Embryonic facial prominence (tissue), 1 donor: ENCODE data around the gene AKNAD1.
A peak's percentile ranks its signal among the peaks of the same experiment; 100 is the strongest.
"Not testable (repeated sequence)": the region's sequence is repeated elsewhere in the genome, so short reads cannot be mapped to it uniquely, and the experiment has no call there.

Experiments
- DNase-seq: peaks from one replicate; pipeline ENCODE4 v3.0.0-alpha.2; 2016; ENCODE audit errors: extremely low spot score

Gene AKNAD1

DNA sequence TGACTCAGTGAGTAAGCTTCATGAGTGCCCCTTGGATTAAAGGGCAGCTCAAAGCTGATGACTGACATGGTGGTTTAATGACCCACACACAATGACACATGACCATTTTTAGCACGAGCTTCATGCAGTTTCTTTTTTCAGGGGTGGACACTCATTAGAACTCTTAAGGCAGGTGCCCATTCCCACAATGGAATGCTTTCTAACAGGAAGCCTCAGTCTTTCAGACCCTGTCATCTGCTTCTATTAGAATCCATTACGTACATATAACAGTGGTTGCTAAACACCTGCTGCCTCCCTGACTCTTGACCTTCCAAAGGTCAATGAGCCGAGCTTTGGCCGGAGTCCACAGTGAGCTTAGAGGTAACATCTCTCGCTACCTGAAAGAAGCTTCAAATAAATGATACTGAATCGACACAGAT, 27.4 kb downstream of the AKNAD1 start:
- DNase-seq: no peak

DNA sequence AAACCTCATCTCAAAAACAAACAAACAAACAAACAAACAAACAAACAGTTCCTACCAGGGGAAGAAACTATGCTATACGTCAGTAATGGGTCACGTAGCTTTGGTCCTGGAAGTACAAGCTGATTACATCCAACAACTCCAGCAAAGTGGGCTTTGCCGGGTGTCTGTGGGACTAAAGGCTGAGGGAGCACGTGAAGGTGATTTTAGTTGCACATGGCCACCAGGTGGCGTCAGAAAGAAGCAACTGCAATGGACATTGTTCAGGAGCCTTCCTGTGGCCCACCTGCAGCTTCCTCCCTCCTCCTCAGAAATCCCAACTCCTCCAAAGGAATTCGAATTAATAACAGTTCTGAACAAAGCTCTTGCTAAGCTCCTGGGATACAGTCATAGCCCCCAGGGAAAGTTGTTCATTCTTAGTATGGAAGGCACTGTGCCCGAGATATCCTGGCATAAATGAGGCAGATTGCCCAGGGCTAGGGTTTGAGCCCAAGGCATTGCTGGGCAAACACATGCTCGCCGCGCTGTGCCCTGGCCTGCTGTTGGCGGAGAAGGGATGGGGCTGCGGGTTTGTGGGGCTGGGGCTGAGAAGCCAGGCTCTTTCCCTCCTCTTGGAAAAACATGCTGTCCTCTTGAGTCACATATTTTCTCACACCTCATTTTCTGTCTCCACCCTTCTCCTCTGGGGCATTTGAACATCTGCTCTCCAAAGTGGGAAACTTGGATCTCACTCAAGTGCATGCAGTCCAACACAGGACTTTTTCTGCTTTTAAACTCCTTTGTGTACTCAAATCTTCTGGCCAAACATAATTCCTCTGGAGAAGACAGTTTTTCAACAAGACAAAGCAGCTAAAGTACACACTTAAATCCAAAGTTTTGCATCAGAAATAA, 28.6 kb downstream of the AKNAD1 start:
- peak; percentile 57 for DNase-seq

DNA sequence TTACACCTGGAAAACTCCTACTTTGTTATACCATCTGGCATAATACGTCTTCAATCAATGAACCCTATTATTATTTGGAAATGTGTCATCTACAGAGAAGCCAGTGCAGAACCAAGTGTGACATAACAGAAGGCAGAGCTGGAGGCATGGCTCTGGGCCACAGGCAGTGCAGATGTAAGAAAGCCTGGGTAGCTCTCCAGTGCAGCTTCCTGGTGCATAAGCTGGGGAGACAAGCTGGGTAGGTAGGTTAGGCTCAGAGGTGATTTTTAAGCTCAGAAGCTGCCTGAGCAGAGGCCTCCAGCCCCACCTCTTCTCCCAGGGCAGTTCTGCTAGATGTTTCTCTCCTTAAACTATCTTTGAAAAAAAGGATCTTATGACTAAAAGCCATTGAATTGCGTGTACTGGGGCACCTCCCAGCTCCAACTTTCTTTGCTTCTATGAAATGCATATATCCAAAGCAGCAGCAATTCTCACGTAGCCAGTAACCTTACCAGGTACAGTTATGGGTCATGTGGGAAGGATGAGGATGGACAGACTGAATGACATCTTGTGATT, 30.7 kb downstream of the AKNAD1 start:
- no peak for DNase-seq

DNA sequence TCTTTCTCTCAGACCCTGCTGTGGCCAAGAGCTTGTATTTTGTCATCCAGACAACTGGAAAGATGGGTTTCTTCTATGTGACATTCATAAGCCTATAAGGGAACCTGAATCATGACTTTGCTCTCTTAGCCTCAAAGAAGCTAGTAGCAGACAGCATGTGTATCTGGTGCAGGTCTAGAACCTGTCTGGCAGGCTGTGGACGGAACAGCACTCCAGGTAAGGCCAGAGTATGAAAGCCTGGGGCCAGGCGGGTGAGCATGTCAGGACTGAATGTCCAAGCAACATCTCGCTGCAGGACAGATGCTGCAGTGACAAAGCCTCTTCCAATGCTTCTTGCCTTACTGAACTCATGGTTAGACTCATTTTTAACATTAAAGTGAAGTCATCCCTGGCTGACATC, 32.8 kb downstream of the AKNAD1 start:
- DNase-seq: no peak

DNA sequence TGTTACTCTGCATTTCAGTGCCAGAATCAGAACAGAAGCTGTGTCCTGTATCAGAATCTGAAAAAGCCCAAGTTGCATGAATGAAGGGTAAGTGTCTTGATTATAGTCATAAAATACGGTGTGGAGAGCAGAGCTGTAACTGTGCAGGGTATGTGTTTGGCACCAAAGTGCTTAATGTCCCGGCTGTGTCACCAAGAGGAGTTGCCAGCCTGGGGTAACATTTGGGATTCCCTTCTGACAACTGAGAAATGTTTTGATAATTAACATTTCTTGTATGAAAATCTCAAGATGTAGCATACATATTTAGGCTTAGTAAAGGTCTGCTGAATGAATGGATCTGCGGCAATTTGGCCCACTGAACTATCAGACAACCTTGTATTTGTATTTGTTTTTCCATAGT, 33.3 kb downstream of the AKNAD1 start:
- no peak for DNase-seq

DNA sequence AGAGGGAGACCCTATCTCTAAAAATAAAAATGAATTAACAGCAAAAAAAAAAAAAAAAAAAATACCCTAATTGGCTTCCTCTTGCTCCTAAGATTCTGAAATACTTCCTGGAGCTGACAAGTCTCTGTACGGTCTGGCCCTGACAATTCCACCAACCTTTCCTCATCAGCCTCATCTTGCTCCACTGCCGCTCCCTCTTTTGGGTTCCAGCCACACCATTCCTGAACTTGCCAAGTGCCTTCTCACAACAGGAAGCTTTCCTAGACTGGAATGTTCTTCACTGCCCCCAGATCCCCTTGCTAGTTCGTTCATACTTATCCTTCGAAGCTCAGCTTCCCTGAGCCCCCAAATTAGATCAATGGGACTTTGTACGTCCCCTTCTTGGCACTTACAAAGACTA, 37.0 kb downstream of the AKNAD1 start:
- DNase-seq: no peak

DNA sequence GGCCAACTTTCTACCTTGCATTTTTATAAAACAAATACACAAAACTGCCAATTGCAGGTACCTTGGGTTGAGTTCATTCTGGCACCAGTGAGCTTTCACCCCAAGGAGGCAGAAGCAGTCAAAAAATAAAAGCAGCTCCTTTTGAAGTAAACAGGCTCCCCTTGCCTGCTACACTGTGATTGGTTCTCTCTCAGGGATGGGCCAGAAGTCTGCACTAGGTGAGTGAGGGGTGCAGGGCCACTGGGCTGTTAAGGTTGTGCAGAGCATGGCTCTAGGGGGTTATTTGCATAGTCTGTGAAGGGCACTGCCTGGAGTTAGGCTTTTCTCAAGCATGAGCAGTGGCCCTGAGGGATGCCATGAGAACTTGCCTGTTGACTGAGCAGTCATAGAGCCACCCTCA, 39.1 kb downstream of the AKNAD1 start:
- DNase-seq: no peak

DNA sequence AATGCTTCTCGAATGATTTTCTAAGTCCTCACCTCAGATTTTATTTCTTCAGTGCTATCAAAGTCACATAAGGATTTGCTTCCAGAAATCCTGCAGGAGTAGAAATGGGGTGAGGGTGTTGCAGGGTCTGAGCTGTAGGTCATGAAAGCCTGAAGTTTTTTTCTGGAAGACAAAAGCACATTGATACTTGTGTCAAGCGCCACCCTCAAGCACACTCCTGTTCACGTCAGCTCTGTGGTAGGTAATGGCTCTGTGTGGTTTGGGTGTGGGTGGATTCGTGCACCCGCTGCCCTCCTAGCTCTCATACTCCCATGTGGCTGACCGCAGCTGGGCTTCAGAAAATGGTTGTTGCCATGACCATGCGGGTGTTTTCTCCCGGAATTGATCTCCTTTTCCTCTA, 39.9 kb downstream of the AKNAD1 start:
- DNase-seq: peak; percentile 53

DNA sequence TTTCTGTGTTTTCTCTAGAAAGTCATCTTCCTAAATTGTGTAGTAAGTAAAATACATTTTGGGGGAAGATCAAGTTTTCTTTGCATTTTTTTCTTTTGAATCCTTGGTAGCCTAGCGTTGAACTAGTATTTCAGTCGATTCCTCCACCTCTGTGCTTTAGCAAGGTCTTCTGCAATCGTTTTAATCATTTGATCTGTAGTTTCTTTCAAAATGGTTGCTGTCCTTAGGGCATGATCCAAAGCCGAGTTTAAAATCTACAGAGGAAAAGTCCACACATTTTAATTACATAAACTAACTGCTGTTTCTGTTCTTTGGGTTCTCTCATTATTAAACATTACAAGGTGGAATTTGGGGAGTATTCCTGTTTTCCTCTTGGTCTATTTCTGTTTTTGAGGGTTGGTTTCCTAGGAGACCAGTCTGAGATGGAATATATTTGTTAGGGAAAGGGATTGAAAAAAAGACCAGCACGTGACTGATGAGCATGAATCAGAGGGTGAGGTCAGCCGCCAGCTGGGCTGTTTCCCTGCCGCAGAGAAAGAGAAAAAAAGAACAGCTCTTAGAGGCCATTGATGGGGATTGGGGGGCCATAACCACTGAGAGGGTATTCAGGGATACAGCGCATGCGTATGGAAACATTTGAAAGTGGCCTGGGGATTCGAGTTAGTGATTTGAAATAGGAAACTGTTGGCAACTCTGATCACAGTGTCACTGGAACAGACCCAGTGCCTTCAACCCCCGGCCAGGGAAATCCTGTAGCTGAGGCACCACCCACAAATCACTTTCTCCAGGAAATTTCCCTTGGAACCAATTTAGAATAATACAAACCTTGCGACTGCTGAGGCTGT, 40.6 kb downstream of the AKNAD1 start:
- peak; percentile 96 for DNase-seq

DNA sequence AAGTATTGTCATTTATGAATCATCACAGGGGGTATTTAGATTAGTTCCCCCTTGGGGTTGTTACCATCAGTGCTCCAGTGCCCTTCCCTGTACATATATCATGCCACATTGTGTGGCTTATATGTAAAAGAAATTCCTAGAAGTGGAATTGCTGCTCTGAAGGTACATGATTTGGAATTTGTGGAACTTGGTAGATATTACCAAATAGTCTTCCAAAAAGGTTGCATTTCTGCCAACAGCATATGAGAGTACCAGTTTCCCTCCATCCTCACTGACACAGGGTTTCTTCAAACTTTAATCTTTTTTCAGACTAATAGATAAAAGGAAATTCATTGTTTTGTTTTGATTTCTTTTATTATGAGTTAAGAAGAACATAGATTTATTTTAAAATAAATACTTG, 41.3 kb downstream of the AKNAD1 start:
- no peak for DNase-seq

DNA sequence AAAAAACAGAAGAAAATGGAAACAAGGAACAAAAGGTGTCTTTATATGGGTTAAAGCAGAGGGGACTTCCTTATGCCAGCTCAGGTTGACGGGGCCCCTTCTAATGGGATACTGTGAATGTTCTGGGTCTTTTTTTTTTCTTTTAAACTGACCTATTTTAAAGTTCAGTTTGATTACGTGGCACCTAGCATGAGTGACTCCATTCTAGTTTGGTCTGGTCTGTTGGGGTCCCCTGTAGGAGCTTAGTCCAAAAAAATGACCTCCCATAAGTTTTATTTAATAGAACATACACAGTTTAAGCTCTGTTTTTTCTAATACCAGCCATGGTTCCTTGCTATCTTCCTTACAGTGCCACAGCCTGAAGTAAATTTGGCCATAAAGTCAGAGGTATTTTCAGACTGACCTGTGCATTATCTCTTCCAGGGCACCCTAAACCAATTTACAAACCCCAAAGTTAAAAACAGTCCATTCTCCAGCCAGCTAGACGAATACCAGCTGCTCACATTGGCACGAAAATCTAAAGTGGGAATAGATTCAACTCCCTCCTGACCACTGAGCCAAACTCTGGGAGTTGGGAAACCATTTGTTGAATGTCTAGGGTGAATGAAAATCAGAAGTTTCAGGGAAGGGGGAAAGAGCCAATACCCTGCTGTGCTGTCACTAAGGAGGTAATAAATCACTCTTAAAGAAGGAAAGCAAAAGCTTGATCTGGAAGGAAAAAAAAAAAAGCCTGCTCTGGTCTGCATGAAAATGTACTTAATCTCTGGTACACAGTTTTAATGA, 42.4 kb downstream of the AKNAD1 start:
- DNase-seq: no peak

DNA sequence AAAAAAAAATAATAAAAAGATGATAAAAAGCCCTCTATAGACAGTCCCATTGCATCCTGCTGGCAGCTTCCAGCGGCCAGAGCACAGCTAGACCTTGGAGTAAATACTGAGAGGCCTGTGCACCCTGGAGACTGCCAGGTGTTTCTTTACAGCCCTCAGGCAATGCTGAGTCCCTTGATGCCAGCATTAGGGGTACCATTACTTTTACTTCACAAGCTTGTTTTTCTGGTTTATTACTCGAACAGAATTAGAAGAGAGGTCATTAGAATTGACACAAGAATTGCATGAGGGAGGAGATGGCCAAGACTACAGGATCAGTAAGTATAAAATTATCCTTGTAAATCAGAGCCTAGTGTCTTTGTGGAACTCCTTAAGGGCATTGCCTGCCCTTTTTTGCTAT, 43.6 kb downstream of the AKNAD1 start:
- DNase-seq: no peak

DNA sequence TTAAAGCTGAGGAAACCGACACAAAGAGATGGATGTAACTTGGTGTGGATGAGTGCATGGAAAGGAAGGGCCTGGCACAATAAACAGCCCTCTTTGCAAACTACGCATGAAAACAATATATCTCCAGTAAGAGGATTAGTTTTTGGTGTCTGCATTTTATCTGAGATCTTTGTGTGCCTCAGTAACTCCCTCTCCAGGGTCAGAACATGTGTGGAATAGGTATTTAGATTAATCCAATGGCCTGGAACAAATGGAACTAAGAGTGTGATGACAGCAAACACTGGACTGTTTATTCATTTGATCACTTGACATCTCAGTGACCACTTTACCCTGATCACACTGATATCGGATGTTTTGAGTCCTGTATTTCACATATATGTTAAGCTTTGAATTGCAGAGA, 45.3 kb downstream of the AKNAD1 start:
- DNase-seq: no peak

DNA sequence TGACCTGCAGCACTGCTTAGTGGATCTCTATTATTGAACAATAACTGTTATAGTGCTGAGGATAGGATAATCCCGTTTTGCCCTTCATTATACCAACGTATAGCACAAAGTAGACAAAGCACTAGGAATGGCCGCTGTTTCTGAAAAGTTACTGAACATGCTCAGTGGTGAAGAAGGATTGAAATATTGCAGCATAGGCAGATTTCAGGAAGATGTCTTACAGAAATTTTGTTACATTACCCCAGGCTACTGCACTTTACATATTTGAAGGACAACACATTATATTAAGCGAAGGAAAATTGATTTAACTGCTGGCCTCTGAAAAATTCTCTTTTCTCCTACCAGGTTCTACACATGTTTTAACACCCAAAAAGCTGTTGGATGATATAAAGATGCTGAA, 48.5 kb downstream of the AKNAD1 start:
- DNase-seq: no peak

DNA sequence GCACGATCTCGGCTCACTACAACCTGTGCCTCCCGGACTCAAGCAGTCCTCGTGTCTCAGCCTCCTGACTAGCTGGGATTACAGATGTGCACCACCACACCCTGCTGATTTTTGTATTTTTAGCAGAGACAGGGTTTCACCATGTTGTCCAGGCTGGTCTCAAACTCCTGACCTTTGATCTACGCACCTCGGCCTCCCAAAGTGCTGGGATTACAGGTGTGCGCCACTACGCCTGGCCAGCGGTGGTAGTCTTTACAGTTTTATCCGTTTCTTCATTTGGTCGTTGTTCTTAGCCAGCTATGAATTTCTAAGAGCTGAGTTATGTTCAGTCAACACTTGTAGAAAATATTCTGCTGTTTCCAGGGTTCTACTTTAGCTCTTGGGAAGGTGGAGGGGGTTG, 53.3 kb downstream of the AKNAD1 start:
- no peak for DNase-seq

DNA sequence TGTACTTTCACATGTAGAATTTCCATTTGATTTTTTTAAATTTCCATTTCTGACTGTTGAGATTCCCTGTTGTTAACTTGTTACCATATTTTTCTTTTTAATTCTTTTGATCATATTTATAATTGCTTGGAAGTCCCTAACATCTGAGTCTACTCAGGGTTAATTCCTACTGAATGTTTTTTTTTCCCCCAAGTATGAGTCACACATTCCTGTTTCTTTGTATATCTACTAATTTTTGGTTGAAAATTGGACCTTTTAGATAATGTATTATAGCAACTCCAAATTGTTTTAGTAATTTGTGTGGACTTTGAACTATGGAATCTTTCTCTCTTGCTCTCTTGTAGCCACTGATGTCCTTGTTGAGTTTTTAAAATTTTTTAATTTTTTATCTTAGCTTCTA, 55.8 kb downstream of the AKNAD1 start:
- no peak for DNase-seq

DNA sequence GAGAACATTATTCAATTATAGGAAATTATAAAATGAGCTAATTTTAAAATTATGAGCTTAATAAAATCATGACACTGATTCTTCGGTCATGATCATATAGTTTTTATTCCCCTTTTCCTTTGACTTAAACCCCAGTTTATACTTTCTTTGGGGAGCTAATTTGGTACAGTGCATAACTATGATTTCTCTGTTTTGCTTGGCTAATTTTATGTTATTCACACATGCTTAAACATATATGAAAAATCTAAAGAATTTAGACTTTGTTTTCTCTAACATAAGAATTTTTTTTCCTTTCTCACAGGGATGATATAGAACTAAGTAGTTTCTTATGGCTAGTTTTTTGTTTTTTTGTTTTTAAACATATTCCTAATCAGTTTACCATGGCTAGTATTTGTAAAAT, 57.9 kb downstream of the AKNAD1 start:
- no peak for DNase-seq

DNA sequence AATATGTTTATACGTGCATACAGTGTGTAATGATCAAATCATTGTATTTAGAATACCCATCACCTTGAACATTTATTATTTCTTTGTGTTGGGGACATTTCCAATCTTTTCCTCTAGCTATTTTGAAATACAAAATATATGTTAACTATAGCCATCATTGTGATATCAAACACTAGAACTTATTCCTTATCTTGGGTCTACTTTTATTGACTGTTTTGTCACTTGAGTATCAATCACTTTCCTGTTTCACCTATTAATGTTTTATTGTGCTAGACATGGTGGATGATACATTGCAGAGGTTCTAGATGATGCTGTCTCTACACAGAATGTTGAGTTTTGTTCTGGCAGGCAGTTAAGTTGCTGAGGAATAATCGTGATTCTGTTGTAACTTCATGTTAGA, 64.5 kb downstream of the AKNAD1 start:
- no peak for DNase-seq

DNA sequence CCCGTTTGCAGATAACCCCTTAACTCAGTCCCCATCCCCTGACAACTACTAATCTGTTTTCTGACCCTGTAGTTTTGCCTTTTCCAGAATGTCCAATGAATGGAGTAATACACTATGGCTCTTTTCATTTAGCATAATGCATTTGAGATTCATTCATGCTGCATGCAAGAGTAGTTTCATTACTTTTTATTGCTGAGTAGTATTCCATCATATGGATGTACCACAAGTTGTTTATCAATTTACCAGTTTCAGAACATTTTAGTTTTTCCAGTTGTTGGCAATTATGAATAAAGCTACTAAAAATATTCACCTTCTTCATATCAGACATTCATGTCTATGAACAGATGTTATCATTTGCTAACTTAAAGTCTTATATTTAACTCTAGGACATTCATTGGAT, 65.1 kb downstream of the AKNAD1 start:
- no peak for DNase-seq

DNA sequence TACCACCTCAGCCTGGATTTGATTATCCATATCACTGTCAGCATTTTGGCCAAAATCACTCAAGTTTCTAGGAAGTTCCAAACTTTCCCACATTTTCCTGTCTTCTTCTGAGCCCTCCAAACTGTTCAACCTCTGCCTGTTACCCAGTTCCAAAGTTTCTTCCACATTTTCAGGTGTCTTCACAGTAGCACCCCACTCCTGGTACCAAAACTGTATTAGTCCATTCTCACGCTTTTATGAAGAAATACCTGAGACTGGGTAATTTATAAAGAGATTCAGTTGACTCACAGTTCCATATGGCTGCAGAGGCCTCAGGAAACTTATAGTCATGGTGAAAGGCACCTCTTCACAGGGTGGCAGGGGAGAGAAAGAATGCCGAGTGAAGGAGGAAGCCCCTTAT, 71.0 kb downstream of the AKNAD1 start:
- no peak for DNase-seq

DNA sequence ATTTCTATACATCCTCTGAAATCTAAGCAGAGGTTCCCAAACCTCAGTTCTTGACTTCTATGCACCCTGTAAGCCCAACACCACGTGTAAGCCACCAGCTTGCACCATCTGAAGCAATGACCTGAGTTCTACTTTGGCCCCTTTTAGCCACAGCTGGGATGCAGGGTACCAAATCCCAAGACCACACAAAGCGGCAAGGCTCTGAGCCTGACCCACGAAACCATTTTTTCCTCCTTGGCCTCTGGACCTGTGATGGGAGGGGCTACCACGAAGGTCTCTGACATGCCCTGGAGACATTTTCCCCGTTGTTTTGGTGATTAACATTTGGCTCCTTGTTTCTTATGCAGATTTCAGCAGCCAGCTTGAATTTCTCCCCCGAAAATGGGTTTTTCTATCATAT, 71.6 kb downstream of the AKNAD1 start:
- no peak for DNase-seq

DNA sequence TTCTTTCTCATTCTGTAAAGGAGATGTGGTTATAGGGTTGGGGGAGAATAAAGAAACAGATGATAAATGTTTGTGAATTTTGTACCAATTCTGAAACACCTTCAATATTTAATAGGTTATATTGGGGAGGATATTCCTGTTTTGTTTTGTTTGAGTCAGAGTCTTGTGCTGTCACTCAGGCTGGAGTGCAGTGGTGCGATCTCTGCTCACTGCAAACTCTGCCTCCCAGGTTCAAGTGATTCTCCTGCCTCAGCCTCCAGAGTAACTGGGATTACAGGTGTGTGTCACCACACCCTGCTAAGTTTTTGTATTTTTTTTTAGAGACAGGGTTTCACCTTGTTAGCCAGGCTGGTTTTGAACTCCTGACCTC, 75.3 kb downstream of the AKNAD1 start:
- DNase-seq: not testable (repeated sequence)
